ENCODE measurements around the gene SOX4.

DNA sequence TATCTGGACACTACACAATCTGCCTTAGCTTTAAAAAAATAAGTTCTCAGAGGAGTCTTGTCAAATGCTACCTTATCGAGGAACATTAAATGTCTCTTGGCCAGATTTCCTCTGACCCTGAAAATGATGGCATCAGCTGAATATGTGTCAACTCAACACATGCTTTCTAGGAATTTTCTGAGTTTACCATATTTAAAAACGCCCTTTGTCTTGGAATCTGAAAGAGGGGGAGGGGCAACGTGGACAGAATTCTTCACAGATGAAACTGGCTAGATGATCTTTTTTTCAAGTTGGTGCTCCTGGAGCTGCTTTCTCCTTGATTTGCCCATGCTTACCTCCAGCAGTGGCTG is 5.1 kb downstream of the SOX4 start:
- TF ChIP-seq, protein P1, sequence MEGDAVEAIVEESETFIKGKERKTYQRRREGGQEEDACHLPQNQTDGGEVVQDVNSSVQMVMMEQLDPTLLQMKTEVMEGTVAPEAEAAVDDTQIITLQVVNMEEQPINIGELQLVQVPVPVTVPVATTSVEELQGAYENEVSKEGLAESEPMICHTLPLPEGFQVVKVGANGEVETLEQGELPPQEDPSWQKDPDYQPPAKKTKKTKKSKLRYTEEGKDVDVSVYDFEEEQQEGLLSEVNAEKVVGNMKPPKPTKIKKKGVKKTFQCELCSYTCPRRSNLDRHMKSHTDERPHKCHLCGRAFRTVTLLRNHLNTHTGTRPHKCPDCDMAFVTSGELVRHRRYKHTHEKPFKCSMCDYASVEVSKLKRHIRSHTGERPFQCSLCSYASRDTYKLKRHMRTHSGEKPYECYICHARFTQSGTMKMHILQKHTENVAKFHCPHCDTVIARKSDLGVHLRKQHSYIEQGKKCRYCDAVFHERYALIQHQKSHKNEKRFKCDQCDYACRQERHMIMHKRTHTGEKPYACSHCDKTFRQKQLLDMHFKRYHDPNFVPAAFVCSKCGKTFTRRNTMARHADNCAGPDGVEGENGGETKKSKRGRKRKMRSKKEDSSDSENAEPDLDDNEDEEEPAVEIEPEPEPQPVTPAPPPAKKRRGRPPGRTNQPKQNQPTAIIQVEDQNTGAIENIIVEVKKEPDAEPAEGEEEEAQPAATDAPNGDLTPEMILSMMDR (IDR thresholded peaks at IDR 0.05): no peak
- TF ChIP-seq POLR2A (IDR thresholded peaks at IDR 0.05): no peak
- TF ChIP-seq POLR2AphosphoS5 (IDR thresholded peaks at IDR 0.05): no peak

All from breast epithelium (tissue), 3 donors.